Prostate gland (tissue), 2 donors: ENCODE results near the gene DPPA2. TPM values are rescaled to one million over a fixed set of nuclear protein-coding genes. Genes with fewer than 3 reads are reported as not detected.

Source experiments
- DNase-seq: peaks from one replicate; pipeline ENCODE4 v3.0.0-alpha.2; 2019; ENCODE audit warnings: low spot score
- H3K27ac ChIP-seq, 2 donors: fragments of 200-600 bp; sonication (generic); 2 replicates each; pipeline ENCODE4 v1.5.1; 2017 to 2019
- H3K27me3 ChIP-seq: fragments of 200-600 bp; sonication (generic); replicated peaks from 2 replicates; pipeline ENCODE4 v1.5.1; 2019; ENCODE audit not compliant: insufficient read depth
- H3K36me3 ChIP-seq, 2 donors: fragments of 200-600 bp; sonication (generic); 1 replicate in 1 of 2; 2 replicates in 1 of 2; pipeline versions ENCODE4 v1.5.1 to v1.8.1; 2017 to 2019
- H3K4me1 ChIP-seq: fragments of 200-600 bp; sonication (generic); replicated peaks from 2 replicates; pipeline ENCODE4 v1.5.1; 2019
- H3K4me3 ChIP-seq, 2 donors: fragments of 200-600 bp; sonication (generic); 2 replicates each; pipeline ENCODE4 v1.5.1; 2017 to 2019
- H3K9me3 ChIP-seq: fragments of 200-600 bp; sonication (generic); 2 replicates; pipeline ENCODE4 v1.5.1; 2017
- POLR2A ChIP-seq: fragments of 450-650 bp; IDR thresholded peaks from one replicate; pipeline ENCODE4 v1.6.1; 2016; ENCODE audit warnings: antibody characterized with exemption, mild to moderate bottlenecking
- POLR2AphosphoS5 ChIP-seq: sonication (generic); formaldehyde crosslinking; IDR thresholded peaks from one replicate; pipeline ENCODE4 v1.6.1; 2017; ENCODE audit warnings: antibody characterized with exemption
- WGBS: methylation state at CpG from one replicate; pipeline ENCODE4 v1.1.5; 2018; 5-methylcytosine and 5-hydroxymethylcytosine counted together
- intact Hi-C: fragments of 100-400 bp; cut with DNase I; formaldehyde crosslinking; loops from one replicate; pipeline ENCODE4 v1.14.2; 2022
- total RNA-seq, 2 donors: library from RNA; depleted of rRNA; stranded (reverse); fragments of >200 nt; gene quantifications; one replicate each; pipeline ENCODE4 v1.1.0, GENCODE V29; 2016
- TF ChIP-seq, protein P1 (sequence below), 4 experiments: fragments of 200-600 bp in 2 of 4; fragments of 450-650 bp in 2 of 4; sonication (generic) in 2 of 4; IDR thresholded peaks; 1 replicate in 3 of 4; 2 replicates in 1 of 4; pipeline ENCODE4 v1.5.1; 2016 to 2019; ENCODE audit warnings: antibody characterized with exemption in 4 of 4, mild to moderate bottlenecking in 2 of 4, moderate library complexity in 2 of 4

DPPA2 gene
- total RNA-seq, 2 donors from 2014 or later = 2.1 TPM; not detected in 1

- no peak overlapping the region for H3K4me3 ChIP-seq
- TF ChIP-seq, protein P1, sequence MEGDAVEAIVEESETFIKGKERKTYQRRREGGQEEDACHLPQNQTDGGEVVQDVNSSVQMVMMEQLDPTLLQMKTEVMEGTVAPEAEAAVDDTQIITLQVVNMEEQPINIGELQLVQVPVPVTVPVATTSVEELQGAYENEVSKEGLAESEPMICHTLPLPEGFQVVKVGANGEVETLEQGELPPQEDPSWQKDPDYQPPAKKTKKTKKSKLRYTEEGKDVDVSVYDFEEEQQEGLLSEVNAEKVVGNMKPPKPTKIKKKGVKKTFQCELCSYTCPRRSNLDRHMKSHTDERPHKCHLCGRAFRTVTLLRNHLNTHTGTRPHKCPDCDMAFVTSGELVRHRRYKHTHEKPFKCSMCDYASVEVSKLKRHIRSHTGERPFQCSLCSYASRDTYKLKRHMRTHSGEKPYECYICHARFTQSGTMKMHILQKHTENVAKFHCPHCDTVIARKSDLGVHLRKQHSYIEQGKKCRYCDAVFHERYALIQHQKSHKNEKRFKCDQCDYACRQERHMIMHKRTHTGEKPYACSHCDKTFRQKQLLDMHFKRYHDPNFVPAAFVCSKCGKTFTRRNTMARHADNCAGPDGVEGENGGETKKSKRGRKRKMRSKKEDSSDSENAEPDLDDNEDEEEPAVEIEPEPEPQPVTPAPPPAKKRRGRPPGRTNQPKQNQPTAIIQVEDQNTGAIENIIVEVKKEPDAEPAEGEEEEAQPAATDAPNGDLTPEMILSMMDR (IDR thresholded peaks at IDR 0.05) = no peak
- TF ChIP-seq POLR2A (no peak), POLR2AphosphoS5 (no peak)
- intact Hi-C loops = no loop called here
- no peaks in the 10 kb centered on the region for H3K36me3 ChIP-seq
- WGBS = 59% methylated on average over 4 of the region's 4 CpGs
- no peak for DNase-seq
- H3K4me1 ChIP-seq = no peaks in the 10 kb centered on the region
- no peaks in the 10 kb centered on the region for H3K9me3 ChIP-seq
- no peaks in the 10 kb centered on the region for H3K27me3 ChIP-seq
- H3K27ac ChIP-seq = no peak overlapping the region
These were observed 22.0 kb upstream of the DPPA2 start for GRCh38 chr3:109338322-109338721.

- no peaks in the 10 kb centered on the region for H3K36me3 ChIP-seq
- H3K9me3 ChIP-seq = no peaks in the 10 kb centered on the region
- H3K4me3 ChIP-seq = no peak within 1 kb of the TSS
- H3K27me3 ChIP-seq = no peaks in the 10 kb centered on the region
- 79% methylated on average over 5 of the region's 5 CpGs for WGBS
- H3K27ac ChIP-seq = no peak within 1 kb of the TSS
- TF ChIP-seq POLR2A (no peak), POLR2AphosphoS5 (no peak)
- TF ChIP-seq, protein P1 (IDR thresholded peaks at IDR 0.05) = no peak
- no peak for DNase-seq
- intact Hi-C loops = no loop called here
- no peaks in the 10 kb centered on the region for H3K4me1 ChIP-seq
These were observed 21.1 kb upstream of the DPPA2 start, which contains the start of gene DPPA4 for GRCh38 chr3:109337393-109337792. Gene DPPA4, minus strand, starts transcription at chr3:109337546. Its CDS starts 29 bp downstream, at chr3:109337517.

- TF ChIP-seq POLR2AphosphoS5 = no peak
- TF ChIP-seq, protein P1 (IDR thresholded peaks at IDR 0.05) = no peak
- no peak for TF ChIP-seq POLR2A
- no peak overlapping the region for H3K27ac ChIP-seq
- no peaks in the 10 kb centered on the region for H3K36me3 ChIP-seq
- DNase-seq = no peak
- H3K27me3 ChIP-seq = no peaks in the 10 kb centered on the region
- intact Hi-C loops = no loop called here
- H3K4me3 ChIP-seq = no peak overlapping the region
- 41% methylated on average over 17 of the region's 17 CpGs for WGBS
- H3K9me3 ChIP-seq = no peaks in the 10 kb centered on the region
- no peaks in the 10 kb centered on the region for H3K4me1 ChIP-seq
These were observed 20.1 kb upstream of the DPPA2 start for GRCh38 chr3:109336291-109336861.

- Histone ChIP-seq H3K9me3 (no peaks in the 10 kb centered on the region), H3K36me3 (no peaks in the 10 kb centered on the region), H3K4me1 (no peaks in the 10 kb centered on the region), H3K4me3 (no peak overlapping the region), H3K27me3 (no peaks in the 10 kb centered on the region), H3K27ac (no peak overlapping the region)
- no peak for DNase-seq
- WGBS = 77% methylated on average over 1 of the region's 1 CpG
- TF ChIP-seq POLR2A (no peak), POLR2AphosphoS5 (no peak)
- TF ChIP-seq, protein P1 (IDR thresholded peaks at IDR 0.05) = no peak
- intact Hi-C loops = no loop called here
These were observed 18.3 kb upstream of the DPPA2 start for GRCh38 chr3:109334572-109334971.

GRCh38 chr3:109331692-109332091 lies 15.4 kb upstream of the DPPA2 start:
- intact Hi-C loops = no loop called here
- Histone ChIP-seq H3K9me3 (no peaks in the 10 kb centered on the region), H3K27ac (no peak overlapping the region), H3K4me1 (no peaks in the 10 kb centered on the region), H3K27me3 (no peaks in the 10 kb centered on the region), H3K4me3 (no peak overlapping the region), H3K36me3 (no peaks in the 10 kb centered on the region)
- TF ChIP-seq POLR2AphosphoS5 = no peak
- TF ChIP-seq, protein P1 (IDR thresholded peaks at IDR 0.05) = no peak
- TF ChIP-seq POLR2A = no peak
- DNase-seq = no peak
- WGBS = 71% methylated on average over 5 of the region's 5 CpGs
